Activated CD4-positive, alpha-beta T cell treated with anti-CD3 and anti-CD28 coated beads, Interleukin-2, amount 50 U/mL, for 16 hours (primary cell): ENCODE results near the gene GTF2IRD1.
"Not testable (repeated sequence)": the region's sequence is repeated elsewhere in the genome, so short reads cannot be mapped to it uniquely, and the experiment has no call there.

Source experiments
- DNase-seq: peaks from one replicate; pipeline ENCODE4 v3.0.0-alpha.2; 2020

GTF2IRD1 gene

GRCh38 chr7:74438327-74438726 is 15.4 kb upstream of the GTF2IRD1 start:
- DNase-seq = no peak

DNA sequence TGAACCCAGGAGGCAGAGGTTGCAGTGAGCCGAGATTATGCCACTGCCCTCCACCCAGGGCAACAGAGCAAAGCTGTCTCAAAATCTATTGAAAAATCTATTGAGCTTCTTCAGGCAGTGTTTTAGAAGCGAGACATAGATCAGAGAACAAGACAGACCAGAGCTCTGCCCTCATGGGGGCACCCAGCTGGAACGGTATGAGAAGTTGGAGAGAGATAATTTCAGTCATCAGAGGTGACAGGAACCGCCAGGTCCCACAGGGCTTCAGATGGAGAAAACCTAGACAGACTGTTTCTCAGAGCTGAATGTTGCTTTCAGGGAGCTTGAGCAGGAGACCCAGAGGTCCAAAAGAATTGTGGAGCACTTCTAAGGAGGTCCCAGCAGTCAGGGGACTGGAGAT is 14.2 kb upstream of the GTF2IRD1 start:
- no peak for DNase-seq

GRCh38 chr7:74440143-74440542 is 13.6 kb upstream of the GTF2IRD1 start:
- DNase-seq = not testable (repeated sequence)

GRCh38 chr7:74441801-74442200 is 11.9 kb upstream of the GTF2IRD1 start:
- no peak for DNase-seq

- no peak for DNase-seq
Measured at GRCh38 chr7:74443543-74444247, 10.0 kb upstream of the GTF2IRD1 start.

- no peak for DNase-seq
Measured at GRCh38 chr7:74449144-74449543, 4.6 kb upstream of the GTF2IRD1 start.

GRCh38 chr7:74449809-74450397 is 3.8 kb upstream of the GTF2IRD1 start:
- DNase-seq = peak; percentile 71

DNA sequence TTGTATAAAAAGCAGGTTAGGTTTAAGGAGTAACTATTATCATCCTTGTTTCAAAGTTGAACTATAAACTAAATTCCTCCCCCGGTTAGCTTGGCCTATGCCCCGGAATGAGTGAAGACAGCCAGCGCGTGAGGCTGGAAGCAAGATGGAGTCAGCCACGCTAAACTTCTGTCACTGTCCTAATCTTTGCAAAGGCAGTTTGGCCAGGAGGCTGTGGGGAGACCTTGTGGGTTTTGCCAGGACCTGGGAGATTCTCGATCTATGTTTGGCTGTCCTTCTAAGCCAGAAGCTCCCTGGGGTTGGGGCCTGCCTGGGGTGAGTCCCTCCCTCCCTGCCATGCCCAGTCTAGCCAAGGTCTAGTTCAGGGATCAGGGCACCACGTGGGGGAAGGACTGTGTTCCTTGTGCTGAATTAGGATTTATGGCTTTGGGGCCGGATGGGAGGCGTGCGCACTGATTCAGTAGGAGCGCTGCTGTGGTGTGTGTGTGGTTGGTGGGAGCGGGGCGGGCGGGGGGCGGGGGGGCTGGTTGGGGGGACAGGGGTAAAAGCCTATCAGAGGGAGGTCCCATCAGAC is 871 bp upstream of the GTF2IRD1 start:
- no peak for DNase-seq

DNA sequence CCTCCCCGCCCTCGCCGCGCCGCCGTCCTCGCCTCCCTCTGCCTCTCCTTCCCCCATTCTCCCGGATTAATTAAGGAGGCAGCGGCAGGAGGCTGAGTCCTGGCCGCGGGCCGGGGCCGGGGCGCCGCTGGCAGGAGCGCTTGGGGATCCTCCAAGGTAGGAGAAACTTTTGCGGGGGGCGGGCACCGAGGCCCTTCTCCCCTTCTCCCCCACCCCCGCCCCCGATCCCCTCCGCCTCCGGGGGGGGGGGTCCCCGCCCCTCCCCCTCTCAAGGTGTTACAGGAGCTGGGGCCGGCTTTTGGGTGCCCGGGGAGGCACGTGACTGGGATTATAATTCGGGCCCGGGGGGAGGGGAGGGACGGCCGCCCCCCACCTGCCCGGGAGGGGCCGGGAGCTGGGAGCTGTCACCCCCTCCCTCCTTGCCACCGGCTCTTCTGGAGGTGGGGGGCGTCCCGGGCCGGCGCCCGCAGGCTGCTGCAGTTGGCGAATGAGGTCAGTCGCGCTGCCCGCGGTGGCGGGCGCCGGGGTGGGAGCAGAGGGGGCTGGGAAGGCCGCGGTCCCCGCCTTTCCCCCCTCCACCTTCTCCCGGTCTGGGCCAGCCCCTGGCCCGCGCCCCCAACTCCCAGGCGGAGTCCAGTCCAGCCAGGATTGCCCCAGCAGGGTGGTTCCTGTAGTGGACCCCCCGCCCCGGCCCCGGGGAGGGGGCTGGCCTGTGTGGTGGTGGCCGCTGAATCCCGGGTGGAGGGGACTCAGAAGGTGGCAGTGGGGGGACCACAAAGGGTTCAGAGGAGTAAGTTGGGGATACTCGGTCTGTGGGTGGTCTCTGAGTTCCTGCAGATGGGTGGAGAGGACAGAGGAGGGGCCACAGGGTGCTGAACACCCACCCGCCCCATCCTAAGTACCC is 567 bp downstream of the GTF2IRD1 start:
- DNase-seq = no peak

DNA sequence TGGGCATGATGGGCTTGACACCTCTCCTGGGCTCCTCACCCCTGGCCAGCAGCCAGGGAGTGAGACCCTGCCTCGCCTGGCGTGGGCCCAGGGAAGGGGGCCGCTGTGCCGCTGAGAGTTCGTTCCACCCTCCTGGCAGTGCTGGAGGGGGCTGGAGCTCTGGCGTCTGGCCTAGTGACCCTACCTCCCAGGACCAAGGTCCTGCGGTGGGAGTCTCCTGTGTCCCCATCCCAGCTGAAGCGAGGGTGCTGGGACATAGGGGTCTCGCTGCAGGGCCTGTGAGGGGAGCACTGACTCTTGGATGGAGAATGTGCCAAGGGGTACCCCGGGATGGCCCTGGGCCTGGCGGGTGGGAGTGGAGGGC is 1.2 kb downstream of the GTF2IRD1 start:
- no peak for DNase-seq

GRCh38 chr7:74455291-74455804 is 1.6 kb downstream of the GTF2IRD1 start:
- no peak for DNase-seq

DNA sequence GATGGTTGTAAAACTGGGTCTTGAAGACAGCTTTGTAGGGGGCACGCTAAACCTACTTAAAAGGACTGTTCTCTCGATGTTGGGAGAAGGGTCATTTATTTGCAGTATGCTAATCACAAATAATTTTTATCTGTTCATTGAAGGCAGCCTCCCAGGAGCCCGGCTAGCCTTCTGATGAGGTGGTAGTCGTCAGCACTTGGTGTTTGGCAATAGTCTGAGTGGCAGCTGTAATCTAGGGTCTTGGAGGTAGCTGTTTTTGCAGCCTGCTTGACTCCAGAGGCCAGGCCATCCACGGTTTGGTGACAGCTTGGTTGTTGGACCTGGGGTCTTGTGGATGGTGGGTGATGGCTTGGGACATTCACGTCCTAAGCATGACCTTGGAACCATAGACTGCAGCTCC is 2.2 kb downstream of the GTF2IRD1 start:
- no peak for DNase-seq

DNA sequence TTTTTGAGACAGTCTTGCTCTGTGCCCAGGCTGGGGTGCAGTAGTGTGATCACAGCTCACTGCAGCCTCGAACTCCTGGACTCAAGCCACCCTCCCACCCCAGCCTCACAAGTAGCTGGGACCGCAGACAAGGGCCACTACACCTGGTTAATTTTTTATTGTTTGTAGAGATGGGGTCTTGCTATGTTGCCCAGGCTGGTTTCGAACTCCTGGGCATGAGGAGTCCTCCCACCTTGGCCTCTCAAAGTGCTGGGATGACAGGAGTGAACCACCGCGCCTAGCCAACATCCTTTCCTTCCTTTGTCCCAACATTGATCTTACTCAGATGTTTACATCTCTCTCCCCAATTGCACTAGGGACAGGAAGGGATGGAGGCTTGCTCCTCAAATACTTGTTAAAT is 3.3 kb downstream of the GTF2IRD1 start:
- no peak for DNase-seq

DNA sequence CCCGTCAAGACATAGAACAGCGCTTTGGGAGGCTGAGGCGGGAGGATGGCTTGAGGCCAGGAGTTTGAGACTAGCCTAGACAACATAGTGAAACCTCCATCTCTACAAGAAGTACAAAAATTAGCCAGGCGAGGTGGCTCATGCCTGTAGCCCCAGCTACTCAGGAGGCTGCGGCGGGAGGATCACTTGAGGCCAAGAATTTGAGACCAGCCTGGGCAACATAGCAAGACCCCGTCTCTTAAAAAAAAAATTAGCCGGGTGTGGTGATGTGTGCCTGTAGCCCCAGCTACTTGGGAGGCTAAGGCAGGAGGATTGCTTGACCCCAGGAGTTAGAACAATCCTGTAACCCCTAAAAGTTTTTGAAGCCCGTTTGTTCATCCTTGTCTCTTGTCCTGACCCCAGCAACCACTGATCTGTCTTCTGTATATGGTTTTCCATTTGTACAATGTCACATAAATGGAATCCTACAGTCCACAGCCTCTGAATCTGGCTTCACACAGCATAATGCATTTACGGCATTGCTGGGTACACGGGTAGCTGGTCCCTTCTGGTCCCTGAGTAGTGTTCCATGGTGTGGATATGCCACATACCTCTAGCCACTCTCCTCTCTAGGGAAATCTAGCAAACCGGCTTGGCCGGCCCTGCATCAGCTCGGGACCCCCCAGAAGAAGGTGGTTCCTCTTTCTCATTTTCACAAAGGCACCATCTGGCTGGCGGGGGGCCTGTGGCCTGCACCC is 8.4 kb downstream of the GTF2IRD1 start:
- no peak for DNase-seq

DNA sequence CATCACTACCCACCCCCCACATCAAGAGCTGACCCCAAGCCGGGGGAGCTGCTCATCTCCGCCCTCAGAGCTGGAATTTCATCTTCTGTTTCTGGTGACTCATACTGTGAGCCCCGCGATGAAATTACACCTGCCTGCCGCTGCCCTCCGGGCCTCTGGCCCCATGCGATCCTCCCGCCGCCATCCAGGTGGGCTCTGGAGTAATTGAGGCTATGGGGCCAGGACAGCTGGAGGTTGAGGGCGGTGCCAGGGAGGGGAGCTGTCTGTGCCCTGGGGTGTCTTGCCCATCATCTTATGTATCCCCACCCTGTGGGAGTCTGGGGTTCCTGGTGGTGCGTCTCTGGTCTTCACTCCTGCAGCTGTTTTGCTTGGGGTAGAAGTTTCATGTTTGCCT is 9.0 kb downstream of the GTF2IRD1 start:
- no peak for DNase-seq

- no peak for DNase-seq
Measured at GRCh38 chr7:74464931-74465886, 11.5 kb downstream of the GTF2IRD1 start.

GRCh38 chr7:74466196-74466813 is 12.6 kb downstream of the GTF2IRD1 start:
- no peak for DNase-seq

GRCh38 chr7:74467876-74468275 is 14.2 kb downstream of the GTF2IRD1 start:
- DNase-seq = no peak

DNA sequence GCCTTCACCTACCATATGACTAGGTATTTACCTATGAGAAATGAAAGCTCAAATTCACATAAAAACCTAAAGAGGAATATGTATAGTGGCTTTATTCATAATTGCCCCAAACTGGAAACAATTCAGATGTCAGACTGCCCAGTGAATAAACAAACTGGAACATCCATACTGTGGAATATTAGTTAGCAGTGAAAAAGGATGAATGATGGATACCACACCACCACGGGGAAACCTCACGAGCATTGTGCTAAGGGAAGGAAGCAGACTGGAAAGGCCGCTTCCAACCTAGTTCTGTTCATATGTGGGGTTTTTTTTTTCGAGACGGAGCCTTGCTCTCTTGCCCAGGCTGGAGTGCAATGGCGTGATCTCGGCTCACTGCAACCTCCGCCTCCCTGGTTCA is 16.8 kb downstream of the GTF2IRD1 start:
- no peak for DNase-seq

DNA sequence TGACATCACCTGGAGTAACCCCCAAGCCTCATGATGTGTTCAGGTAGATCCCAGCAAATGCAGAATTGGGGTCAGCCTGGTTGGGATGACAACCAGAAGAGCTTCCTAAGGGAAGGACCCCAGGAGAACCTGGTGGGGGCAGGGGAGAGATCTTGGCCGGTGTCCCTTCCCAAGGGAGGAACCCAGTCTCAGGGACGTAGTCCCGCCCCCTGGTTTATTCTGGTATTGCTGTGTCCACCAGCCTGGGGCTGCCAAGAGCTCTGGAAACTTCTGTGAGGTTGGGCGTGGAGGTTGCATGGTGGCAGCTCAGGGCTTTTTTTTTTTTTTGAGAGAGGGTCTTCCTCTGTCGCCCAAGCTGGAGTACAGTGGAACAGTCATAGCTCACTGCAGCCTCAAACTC is 19.4 kb downstream of the GTF2IRD1 start:
- DNase-seq = no peak

GRCh38 chr7:74474271-74474865 is 20.7 kb downstream of the GTF2IRD1 start:
- no peak for DNase-seq
